ENCODE results near the gene MLLT10. TPM values are rescaled to one million over a fixed set of nuclear protein-coding genes. Genes with fewer than 3 reads are reported as not detected.

Gene MLLT10
- total RNA-seq, 1 experiment from 2014 or later = 72.3 TPM

DNA sequence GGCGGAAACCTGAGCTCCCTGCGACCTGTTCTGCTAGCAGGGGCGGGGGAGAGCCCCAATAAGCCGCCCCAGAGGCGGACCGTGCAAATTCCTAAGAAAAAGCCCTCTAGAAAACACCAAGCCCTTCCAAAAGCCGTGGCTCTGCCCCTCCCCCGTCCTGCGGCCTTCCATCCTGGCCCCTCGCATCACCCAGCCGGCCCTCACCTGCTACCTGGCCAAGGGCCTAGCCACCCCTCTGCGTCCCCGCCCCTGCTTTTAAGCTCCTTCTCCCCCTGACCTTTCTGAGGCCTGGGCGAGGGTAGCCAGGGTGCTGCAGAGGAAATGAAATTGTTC lies 33.5 kb upstream of the MLLT10 start:
- Histone ChIP-seq H3K27ac (ENCODE audit: insufficient read length, low read depth, low read length) (no peak overlapping the region), H2BK20ac (ENCODE audit: low read depth, low read length, poor library complexity, severe bottlenecking) (no peak overlapping the region), H2BK12ac (ENCODE audit: insufficient read length, low read depth, low read length) (no peak overlapping the region), H3T11ph (ENCODE audit: low read length) (no peak overlapping the region), H3K9ac (ENCODE audit: extremely low read depth, insufficient read length, low read length) (no peak overlapping the region), H4K5ac (ENCODE audit: insufficient read length, low read depth, low read length) (no peak overlapping the region), H4K20me1 (ENCODE audit: control insufficient read depth, insufficient read depth, insufficient read length) (no peaks in the 10 kb centered on the region), H3K14ac (ENCODE audit: insufficient read depth, low read length) (no peak overlapping the region), H3K4me1 (ENCODE audit: insufficient read depth, low read length) (peaks cover 18% of the 10 kb centered on the region; the same call in 1 of the 2 replicates), H3K9me3 (ENCODE audit: control insufficient read depth, low read depth, low read length) (no peaks in the 10 kb centered on the region), H3K27me3 (ENCODE audit: insufficient read depth, low read length) (peaks cover 19% of the 10 kb centered on the region; the same call in 1 of the 2 replicates), H3K23me2 (ENCODE audit: insufficient read length, low read depth, low read length, poor library complexity, severe bottlenecking) (peaks cover 23% of the 10 kb centered on the region), H3K56ac (ENCODE audit: insufficient read length, low read depth, low read length) (no peak overlapping the region), H4K91ac (ENCODE audit: insufficient read length, low read depth, low read length) (no peak overlapping the region), H4K8ac (replicated peaks; ENCODE audit: insufficient read length, low read depth, low read length) (no peak overlapping the region), H2AFZ (ENCODE audit: low read length) (no peak overlapping the region), H2BK5ac (ENCODE audit: insufficient read length, low read length) (no peak overlapping the region), H3K79me1 (ENCODE audit: insufficient read depth, low read depth, low read length, poor library complexity, severe bottlenecking) (no peaks in the 10 kb centered on the region), H3K18ac (ENCODE audit: insufficient read length, low read depth, low read length) (no peak overlapping the region), H3K79me2 (ENCODE audit: insufficient read depth, low read length) (no peaks in the 10 kb centered on the region), H3K4ac (ENCODE audit: low read depth, low read length) (no peak overlapping the region), H2BK120ac (ENCODE audit: low read depth, low read length, poor library complexity, severe bottlenecking) (no peak overlapping the region), H3K23ac (ENCODE audit: insufficient read length, low read depth, low read length) (no peak overlapping the region), H2AK5ac (ENCODE audit: insufficient read length, low read length) (no peak overlapping the region), H2BK15ac (ENCODE audit: low read depth, low read length) (no peak overlapping the region), H3K4me2 (ENCODE audit: insufficient read depth, insufficient read length, low read length) (peak overlapping the region; percentile 69)
- Mint-ChIP-seq H3K9me3 (no peaks in the 10 kb centered on the region; a peak in 1 of 5 replicates), H3K4me1 (peaks cover 65 to 74% of the 10 kb centered on the region in 2 experiments), H3K27me3 (ENCODE audit: low read depth) (peaks cover 50% of the 10 kb centered on the region), H3K36me3 (ENCODE audit: insufficient read depth in 1 of 3, low read depth in 3 of 3) (no peaks in the 10 kb centered on the region; a peak in 1 of 7 replicates), H3K4me3 (peak overlapping the region; percentile 59 to 79), H3K27ac (peak overlapping the region in 1 of 3 experiments; percentile 35; a peak in 1 of 7 replicates)
- no peak for TF ChIP-seq CTCF (conservative IDR thresholded peaks at IDR 0.05)
- WGBS (ENCODE audit: extremely low coverage, insufficient read length, low lambda C conversion rate) = no CpG with 5 or more reads among the region's 14 CpGs
- DNase-seq = no peak
